ENCODE measurements around the gene SH3TC2.
A peak's percentile ranks its signal among the peaks of the same experiment; 100 is the strongest.

Gene SH3TC2

GRCh38 chr5:149060325-149060724 is 2.5 kb downstream of the SH3TC2 start:
- DNase-seq (ENCODE audit: low spot score): peak; percentile 30

- DNase-seq (ENCODE audit: low spot score): no peak
These were observed 6.2 kb downstream of the SH3TC2 start for GRCh38 chr5:149056616-149057165.

GRCh38 chr5:149054416-149054815 is 8.4 kb downstream of the SH3TC2 start:
- no peak for DNase-seq (ENCODE audit: low spot score)

GRCh38 chr5:149053072-149053695 is 9.7 kb downstream of the SH3TC2 start:
- DNase-seq (ENCODE audit: low spot score): no peak

- no peak for DNase-seq (ENCODE audit: low spot score)
These were observed 13.5 kb downstream of the SH3TC2 start for GRCh38 chr5:149049371-149049781.

GRCh38 chr5:149048811-149049210 is 14.1 kb downstream of the SH3TC2 start:
- DNase-seq (ENCODE audit: low spot score): no peak

GRCh38 chr5:149047462-149047861 is 15.4 kb downstream of the SH3TC2 start:
- no peak for DNase-seq (ENCODE audit: low spot score)

GRCh38 chr5:149046196-149046829 is 16.5 kb downstream of the SH3TC2 start:
- DNase-seq (ENCODE audit: low spot score): no peak

GRCh38 chr5:149045089-149045460 is 17.8 kb downstream of the SH3TC2 start:
- no peak for DNase-seq (ENCODE audit: low spot score)

- peak; percentile 16 for DNase-seq (ENCODE audit: low spot score)
These were observed 18.3 kb downstream of the SH3TC2 start for GRCh38 chr5:149044453-149045088.

GRCh38 chr5:149043641-149044040 is 19.2 kb downstream of the SH3TC2 start:
- DNase-seq (ENCODE audit: low spot score): no peak

- no peak for DNase-seq (ENCODE audit: low spot score)
These were observed 20.0 kb downstream of the SH3TC2 start for GRCh38 chr5:149042865-149043264.

GRCh38 chr5:149041242-149041641 is 21.6 kb downstream of the SH3TC2 start:
- DNase-seq (ENCODE audit: low spot score): no peak

- DNase-seq (ENCODE audit: low spot score): no peak
These were observed 22.4 kb downstream of the SH3TC2 start for GRCh38 chr5:149040421-149040820.

GRCh38 chr5:149039506-149039905 is 23.4 kb downstream of the SH3TC2 start:
- DNase-seq (ENCODE audit: low spot score): no peak

- no peak for DNase-seq (ENCODE audit: low spot score)
These were observed 24.4 kb downstream of the SH3TC2 start for GRCh38 chr5:149038336-149039080.

- no peak for DNase-seq (ENCODE audit: low spot score)
These were observed 25.0 kb downstream of the SH3TC2 start for GRCh38 chr5:149037817-149038216.

- no peak for DNase-seq (ENCODE audit: low spot score)
These were observed 25.9 kb downstream of the SH3TC2 start for GRCh38 chr5:149036970-149037369.

- DNase-seq (ENCODE audit: low spot score): no peak
These were observed 26.7 kb downstream of the SH3TC2 start for GRCh38 chr5:149036168-149036567.

- DNase-seq (ENCODE audit: low spot score): peak; percentile 76
These were observed 27.5 kb downstream of the SH3TC2 start for GRCh38 chr5:149035372-149035790.

GRCh38 chr5:149030838-149031397 is 31.9 kb downstream of the SH3TC2 start:
- DNase-seq (ENCODE audit: low spot score): no peak

- DNase-seq (ENCODE audit: low spot score): no peak
These were observed 32.5 kb downstream of the SH3TC2 start for GRCh38 chr5:149030392-149030791.

Measured in RKO (cell line).